Smooth muscle cell of the pulmonary artery (primary cell): ENCODE measurements around the gene DNMT3B. TPM values are rescaled to one million over a fixed set of nuclear protein-coding genes. Genes with fewer than 3 reads are reported as not detected.

Experiments
- total RNA-seq: library from RNA; depleted of rRNA; stranded (reverse); fragments of >200 nt; gene quantifications from 2 replicates; pipeline ENCODE4 v1.2.3, GENCODE V29; 2014

DNMT3B gene
- 1.7 and 2.2 TPM in 2 replicates for total RNA-seq

GRCh38 chr20:32761831-32762753 lies at the start of gene DNMT3B:
Gene DNMT3B, plus strand, starts transcription at chr20:32762385. Its CDS starts 17,939 bp downstream, at chr20:32780324.

DNA sequence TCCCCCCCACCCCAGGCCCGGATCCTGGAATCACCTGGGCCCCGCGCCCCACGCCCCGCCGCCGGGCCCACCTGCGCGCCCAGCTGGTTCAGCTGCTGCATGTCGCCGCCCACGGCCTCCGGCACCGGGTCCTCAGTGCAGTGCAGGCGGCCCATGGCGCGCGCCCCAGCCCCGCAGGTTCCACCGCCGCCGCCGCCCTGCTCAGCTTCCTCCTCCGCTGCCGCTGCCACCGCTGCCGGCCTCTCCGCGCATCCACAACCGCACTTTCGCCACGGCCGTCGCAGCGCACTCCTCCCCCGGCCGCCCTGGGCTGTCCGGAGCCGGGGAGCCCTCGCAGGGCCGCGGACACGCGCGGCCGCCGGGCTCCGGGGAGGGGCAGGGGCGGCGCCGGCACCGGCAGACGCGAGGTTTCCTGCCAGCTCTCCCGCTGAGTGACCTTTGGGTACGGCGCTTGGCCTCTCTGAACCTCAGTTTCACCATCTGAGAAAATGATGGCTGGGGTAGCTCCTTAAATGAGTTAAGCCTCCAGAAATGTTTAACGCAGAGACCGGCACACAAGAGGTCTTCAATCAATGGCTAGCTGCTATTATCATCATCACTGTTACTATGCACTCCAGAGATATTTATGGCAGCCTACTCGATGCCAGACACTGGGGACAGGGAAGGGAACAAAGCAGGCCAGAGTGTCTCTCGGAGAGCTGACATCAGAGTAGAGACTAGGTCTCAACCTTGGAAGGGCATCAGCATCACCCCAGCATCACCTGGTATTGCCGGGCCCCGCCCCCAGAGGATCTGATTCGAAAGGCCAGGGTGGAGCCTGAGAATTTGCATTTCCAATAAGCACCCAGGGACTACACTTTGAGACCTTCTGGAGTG lies 18.7 kb upstream of the DNMT3B start, which contains the start of gene COMMD7:
TSS of gene COMMD7 (minus strand) at position 231 of the 876 bp plus-strand sequence. CDS start at position 155, 76 bp downstream.

Other genes with a start within 250 kb of the DNMT3B start
- gene NOL4L, start 177.1 kb upstream of the DNMT3B start, total RNA-seq: 3.4 and 5.5 TPM in 2 replicates
- under 0.01 and 0.07 TPM in 2 replicates for gene C20orf203, start 88.4 kb upstream of the DNMT3B start, total RNA-seq
- 28.7 and 31.0 TPM in 2 replicates for gene COMMD7, start 18.9 kb upstream of the DNMT3B start, total RNA-seq
- 74.8 and 79.7 TPM in 2 replicates for gene MAPRE1, start 57.6 kb downstream of the DNMT3B start, total RNA-seq
- 0.33 TPM in 1 of 2 replicates, not detected in the other for gene EFCAB8, start 96.5 kb downstream of the DNMT3B start, total RNA-seq
- gene SUN5, start 242.0 kb downstream of the DNMT3B start, total RNA-seq: not detected in 2 replicates
- gene BPIFB2, start 245.3 kb downstream of the DNMT3B start, total RNA-seq: not detected in 2 replicates